NCI-H524 treated with DMSO at 0.1 percent for 48 hours (cell line): Measurements from ENCODE around the gene MTFMT.
A peak's percentile ranks its signal among the peaks of the same experiment; 100 is the strongest.
"Not testable (repeated sequence)": the region's sequence is repeated elsewhere in the genome, so short reads cannot be mapped to it uniquely, and the experiment has no call there.

ENCODE experiments used
- DNase-seq: peaks from one replicate; lab custom pipeline; 2025; lab: John Stamatoyannopoulos, UW

The MTFMT gene

DNA sequence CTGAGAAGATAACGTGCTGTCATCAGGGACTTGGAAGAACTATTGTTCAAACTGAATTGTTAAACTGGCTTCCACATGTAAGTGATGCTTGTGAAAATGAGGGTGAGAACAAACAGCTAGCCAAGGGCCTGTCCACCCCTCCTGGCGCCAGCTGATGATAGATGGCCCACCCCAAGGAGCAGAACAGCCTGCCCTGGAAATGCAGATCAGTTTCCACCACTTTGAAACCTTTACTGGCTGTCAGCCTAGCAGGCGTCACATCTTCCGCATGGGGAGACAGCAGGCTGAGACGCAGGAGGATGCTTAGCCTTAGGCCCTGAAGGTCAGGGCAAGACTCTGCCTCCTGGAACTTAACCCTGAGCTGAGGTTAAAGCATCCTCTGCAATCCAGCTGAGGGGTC is 9.4 kb upstream of the MTFMT start:
- DNase-seq, result no peak

DNA sequence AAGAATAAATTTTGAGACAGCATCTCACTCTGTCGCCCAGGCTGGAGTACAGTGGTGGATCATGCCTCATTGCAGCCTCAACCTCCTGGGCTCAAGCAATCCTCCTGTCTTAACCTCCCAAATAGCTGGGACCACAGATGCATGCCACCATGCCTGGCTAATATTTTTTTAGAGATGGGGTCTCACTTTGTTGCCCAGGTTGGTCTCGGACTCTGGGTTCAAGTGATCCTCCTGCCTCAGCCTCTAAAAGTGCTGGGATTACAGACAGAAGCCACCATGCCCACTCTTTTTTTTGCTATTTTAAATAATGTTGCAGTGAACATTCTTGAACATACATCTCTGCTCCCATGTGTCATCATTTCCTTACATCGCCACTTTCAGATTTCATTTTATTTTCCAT is 9.0 kb upstream of the MTFMT start:
- DNase-seq, result no peak

DNA sequence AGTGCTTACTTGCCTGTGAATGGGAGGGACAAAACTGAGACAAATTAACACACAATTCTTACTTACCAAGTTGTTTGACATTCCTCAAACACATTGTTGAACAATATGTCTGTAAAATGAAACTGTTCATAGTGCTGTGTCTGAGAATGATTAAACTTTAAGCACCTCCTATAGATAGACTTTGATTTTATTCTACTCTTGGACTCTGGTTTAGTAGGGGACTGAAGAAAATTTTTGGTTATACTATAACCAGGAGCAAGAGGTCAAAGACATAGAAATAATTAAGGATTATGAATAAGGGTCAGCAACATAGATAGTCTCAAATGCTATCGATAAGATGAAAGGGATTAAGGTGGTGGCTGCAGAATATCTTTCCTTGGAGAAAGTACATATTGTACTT is 7.9 kb upstream of the MTFMT start:
- DNase-seq, result no peak

DNA sequence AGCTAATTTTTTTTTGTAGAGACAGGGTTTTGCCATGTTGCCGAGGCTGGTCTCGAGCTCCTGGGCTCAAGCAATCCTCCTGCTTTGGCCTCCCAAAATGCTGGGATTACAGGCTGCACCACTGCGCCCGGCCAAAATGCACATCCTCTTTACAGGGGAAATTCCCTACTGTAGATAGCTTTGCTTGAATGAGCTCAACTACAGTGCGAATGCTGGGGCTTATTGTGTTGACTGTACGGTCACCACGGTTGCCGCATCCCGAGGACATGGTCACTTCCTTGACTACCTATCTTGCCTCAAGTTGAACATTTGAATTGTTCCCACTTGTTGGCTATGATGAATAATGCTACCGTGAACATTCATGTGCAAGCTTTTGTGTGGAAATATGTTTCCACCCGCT is 5.3 kb upstream of the MTFMT start:
- DNase-seq, result no peak

DNA sequence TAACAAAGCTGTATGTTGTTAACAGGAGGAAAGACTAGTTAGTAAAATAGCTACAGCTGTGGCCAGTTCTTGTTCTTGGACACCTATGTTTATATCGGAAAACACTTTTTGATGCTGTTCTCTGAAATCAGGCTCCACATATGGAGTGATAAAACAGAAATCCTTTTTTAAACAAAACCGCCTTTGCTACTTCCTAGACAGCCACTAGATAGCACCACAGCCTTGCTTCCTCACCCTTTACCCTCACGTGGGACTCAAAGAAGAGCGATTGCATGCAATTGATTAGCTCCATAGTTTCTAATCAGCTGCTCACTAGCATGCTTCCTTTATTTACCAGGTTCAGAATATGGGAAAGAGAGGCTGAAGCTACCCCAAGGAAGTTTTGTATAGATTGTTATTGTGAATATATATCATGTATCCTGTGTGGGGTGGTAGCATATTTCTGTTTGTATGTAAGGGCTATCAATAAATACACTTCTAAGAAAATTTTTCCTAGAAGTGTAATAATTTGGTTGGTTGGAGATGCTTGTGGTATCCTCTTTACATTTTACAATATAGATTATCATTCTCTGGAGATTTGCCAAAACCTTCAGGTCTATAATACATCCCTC is 4.3 kb upstream of the MTFMT start:
- DNase-seq, result peak; percentile 8

DNA sequence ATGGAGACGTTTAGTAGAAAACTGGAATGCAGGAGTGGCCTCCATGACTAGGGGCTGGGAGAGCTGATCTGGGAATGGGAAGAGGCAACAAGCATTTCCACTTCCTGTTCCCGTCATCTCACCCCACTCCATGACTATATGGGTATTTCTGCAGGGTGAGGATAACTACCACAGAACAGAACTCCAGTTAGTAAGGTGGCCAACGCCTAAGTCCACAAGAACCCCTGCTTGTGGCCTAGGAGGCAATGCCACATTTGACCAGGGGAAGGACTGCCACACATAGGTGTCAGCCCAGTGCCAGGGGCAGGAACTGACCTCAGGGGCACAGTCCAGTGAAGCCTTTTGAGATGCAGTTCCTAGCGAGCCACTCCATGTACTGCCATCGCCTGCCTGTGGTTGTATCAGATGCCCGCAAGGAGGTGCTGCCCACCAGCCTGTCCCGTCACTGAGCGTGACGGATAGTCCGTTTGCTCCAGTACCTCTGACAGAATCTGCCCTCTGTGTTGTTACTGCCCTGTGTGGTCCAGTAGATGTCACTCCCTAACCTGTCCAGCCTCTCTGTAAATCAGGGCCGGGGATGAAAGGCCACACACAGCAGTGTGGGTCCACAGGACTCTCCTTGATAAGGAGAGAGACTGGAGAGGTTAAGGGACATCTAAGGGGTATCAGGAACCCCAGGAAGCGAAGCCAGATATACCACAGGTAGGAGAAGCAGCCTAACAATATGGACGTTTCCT is 3.5 kb upstream of the MTFMT start:
- DNase-seq, result peak; percentile 77

DNA sequence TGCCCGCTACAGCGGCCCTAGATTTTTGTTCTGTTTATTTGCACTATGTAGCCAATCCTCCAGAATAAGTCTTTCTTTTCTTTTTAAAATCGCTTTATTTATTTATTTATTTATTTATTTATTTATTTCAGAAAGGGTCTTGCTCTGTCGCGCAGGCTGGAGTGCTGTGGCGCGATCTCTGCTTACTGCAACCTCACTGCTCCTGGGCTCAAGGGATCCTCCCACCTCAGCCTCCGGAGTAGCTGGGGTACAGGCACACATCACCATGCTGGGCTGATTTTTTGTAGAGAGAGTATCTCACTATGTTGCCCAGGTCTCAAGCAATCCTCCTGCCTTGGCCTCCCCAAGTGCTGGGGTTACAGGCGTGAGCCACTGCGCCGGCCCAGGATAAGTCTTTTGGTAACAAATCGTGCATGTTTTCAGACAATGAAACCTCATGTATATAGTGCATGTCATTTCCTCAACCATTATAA is 333 bp upstream of the MTFMT start:
- DNase-seq, result no peak

DNA sequence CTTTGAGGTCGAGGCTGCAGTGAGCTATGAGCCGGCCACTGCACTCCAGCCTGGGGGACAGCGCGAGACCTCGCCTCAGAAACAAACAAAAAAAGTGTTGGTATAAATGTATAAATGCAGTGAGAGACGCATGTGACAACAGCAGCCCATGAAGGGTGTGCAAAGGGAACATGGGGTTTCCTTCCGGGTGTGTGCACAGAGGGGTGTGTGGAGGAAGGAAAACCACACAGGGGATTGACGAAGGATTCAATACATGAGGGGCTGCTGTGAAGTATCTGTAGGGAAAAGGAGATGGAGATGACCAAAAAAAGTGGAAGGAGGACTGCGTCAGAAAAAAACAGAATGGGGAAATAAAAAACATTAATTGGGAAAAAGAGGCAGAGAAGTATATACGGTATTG is 1.1 kb downstream of the MTFMT start:
- DNase-seq, result no peak

DNA sequence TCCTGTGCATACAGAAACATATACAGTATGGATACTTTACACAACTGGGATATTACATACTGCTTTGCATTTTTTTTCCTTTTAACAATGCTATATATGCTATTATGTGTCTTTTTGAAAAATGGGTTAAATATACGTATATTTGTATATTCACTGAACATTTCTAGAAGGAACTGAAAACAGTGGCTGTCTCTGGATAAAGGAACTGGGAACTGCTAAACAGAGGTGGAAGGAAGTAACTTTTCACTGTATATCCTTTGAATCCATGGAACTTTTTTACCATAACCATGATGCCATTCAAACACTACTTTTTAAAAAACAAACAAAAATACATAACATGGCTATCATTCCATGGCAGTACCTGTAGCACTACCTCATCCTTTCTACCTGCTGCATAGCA is 1.8 kb downstream of the MTFMT start:
- no peak for DNase-seq

DNA sequence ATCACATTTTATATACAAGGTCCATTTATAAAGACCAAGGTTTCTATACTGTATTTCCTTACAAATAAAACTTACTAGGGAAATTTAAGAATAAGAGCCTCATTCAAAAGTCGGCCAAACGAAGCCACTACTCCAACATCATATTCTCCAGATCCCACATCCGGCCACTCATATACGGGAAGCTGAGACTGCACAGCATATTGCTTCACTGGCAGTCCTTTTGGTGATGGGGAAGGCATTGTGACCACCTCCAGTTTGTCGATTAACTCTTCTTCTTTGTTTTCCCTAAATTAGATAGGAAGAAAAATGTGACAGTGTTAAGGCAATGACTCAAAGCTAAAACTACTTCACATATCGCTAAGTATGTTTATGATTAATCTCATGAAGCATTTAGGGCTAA is 2.7 kb downstream of the MTFMT start:
- DNase-seq, result no peak

DNA sequence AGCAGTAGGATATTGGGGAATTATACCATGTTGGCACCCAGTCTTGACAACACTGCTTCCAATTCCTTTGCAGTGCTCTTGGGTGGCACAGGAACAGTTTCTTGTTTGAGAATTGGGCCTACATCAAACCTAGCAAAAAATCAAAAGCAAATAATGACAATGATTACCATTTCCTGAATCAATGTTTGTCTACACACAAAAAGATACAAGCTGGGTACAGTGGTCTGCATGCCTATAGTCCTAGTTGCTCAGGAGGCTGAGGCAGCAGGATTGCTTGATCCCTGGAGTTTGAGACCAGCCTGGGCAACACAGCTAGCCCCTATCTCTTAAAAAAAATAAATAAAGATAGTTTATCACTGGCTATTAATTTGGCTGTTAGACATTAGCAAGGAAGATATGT is 8.0 kb downstream of the MTFMT start:
- DNase-seq, result no peak

DNA sequence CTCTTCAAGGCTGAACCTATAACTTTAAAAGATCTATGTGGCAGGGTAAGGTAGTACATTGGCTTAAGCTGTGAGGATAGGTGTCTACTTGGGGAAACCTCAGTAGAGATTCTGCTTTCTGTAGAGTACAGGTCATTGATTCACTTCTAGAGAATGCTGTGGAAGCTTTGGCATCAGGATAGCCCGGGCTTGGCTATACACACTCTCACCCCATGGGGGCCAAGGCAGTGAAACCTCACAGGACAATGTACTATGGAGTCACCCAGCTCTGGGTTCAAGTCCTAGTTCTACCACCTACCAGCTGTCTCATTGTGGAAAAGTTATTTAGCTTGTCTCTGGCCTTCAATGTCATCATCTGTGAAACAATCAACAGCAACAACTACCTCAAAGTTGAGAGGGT is 9.0 kb downstream of the MTFMT start:
- DNase-seq, result no peak

DNA sequence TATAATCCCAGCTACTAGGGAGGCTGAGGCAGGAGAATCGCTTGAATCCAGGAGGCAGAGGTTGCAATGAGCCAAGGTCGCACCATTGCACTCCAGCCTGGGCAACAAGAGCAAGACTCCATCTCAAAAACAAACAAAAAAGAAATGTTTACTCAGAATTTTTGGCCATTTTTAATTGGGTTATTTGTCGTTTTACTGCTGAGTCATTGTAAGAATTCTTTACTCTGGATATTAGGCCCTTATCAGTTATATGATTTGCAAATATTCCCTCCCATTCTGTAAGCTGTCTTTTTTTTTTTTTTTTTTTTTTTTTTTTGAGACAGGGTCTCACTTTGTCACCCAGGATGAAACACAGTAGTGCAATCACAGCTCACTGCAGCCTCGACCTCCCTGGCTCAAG is 18.2 kb downstream of the MTFMT start:
- DNase-seq, result not testable (repeated sequence)

DNA sequence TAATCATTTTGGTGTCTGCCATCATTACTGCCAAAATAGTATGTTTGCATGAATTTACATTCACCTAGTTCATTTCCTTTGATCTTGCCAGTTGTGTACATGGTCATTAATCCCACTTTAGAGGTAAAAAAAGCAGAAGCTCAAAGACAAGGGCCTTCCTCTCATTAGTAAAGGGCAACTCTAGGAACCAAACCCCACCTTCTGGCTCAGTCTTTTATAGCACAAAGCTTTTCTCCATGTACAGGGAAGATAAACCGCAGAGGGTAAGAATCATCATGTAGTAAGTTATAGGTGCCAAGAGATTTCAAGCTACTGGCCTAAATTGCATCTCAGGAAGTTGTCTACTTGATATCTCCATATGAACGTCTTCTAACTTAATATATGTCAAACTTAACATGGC is 20.5 kb downstream of the MTFMT start:
- no peak for DNase-seq

DNA sequence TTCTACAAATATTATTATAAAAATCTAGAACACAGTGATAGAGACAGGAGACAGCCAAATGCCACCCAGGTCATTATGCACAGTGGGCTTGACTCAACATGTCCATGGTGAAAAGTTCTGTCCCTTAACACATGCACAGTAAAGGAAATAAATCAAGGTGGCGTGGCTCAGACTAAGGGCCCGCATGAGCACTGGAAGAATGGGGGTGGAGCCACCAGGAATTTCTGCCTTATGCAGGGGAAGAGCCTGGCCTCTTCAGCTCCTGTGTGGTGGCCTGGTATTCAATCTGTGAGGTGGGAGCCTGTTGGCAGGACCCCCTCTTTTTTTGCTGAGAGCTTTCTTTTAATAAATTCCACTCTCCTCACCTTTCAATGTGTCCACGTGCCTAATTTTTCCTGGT is 22.6 kb downstream of the MTFMT start:
- DNase-seq, result no peak

DNA sequence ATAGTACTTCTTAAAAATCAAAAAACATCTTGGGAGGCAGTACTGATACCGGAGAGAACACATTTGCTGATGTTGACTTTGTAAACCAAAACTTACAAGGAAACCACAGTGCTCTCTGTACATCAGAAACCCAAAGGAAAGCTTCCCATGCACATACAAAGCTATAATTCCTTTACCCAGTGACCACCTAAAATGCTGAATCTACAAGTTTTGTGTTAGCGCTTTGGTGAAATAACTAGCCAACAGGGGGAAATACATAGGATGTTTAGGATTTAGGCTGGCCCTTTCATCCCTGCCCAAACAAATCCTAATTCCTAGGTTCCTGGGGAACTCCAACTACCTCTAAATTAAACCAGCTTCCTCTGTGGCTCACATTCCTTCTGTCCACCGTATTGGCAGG is 24.4 kb downstream of the MTFMT start:
- DNase-seq, result no peak

DNA sequence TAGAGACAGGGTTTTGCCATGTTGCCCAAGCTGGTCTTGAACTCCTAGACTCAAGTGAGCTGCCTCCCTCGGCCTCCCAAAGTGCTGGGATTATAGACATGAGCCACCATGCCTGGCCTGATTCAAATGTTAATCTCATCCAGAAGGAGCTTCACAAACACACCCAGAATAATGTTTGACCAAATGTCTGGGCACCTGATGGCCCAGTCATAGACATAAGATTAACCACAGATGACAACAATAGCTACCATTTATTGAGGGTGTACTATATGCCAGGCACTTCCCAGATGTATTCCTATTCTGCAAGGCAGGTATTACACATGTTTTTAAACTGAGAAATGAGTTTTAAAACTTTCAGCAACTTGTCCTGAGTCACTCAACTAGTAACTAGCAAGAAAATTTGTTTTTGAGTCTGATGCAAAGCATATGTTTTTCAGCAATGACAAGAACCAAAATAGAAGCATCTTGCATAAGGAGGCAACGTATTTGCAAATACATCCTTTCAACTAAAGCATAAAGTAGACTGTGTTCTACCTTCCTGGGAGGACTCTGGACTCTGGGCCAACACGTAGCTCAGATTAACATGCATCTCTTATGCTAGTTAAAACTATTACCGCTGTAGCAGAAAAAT is 31.6 kb downstream of the MTFMT start:
- no peak for DNase-seq

DNA sequence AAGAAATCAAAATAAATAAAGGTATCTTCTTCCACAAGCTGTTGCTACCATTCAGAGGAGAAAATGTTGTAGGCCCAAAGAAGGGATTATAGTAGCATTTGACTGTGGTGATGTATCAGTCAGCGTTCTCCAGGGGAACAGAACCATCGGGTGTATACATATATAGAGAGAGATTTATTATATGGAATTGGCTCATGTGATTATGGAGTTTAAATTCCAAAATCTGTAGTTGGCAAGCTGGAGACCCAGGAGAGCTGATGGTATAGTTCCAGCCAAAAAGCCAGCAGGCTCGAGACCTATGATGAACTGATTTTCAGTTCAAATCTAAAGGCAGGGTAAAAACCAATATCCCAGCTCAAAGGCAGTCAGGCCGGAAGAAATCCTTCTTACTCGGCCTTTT is 32.4 kb downstream of the MTFMT start:
- DNase-seq, result no peak

DNA sequence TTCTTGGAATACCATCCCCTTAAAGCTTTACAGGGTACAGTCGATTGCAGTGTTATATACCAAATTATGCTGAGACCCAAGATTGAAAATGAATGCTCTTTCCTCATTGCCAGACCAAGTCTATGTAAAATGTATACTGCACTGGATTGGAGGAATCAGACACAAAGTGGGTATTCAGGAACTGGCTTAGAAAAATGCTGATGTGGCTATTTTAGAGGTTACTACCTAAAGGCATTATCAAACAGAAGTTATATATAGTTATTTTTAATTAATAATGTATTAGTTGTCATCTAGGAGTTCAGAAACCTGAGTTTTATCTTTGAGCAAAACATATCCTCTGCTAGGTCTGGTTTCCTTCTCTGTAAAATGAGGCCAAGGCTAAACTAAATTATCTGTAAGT is 36.1 kb downstream of the MTFMT start:
- DNase-seq, result no peak

DNA sequence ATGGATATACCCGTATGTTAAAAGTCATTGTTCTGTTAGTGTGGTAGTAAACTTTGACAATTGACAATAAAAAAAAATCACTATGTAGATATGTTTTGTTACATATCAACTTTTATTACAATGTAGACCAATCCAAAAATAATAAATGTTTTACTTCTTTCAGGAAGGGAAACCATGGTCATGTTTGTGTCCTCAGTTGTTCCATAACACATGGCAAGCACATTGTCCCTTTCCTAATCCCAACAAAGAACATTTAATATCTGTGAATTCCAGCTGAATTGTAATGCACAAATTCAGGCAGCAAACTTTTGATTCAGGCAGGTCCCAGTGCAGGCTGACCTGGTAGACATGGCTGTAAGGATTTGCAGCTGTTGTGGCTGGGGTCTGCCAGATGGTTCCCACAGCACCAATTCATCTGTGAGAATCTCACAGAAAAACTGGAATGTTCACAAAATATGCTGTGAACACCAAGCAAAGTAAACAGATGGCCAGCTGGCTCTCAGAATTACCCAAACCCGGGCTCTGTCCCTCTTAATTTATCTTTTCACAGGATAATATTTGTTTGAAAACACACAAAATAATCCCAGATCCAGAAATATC is 37.8 kb downstream of the MTFMT start:
- DNase-seq, result peak; percentile 22

DNA sequence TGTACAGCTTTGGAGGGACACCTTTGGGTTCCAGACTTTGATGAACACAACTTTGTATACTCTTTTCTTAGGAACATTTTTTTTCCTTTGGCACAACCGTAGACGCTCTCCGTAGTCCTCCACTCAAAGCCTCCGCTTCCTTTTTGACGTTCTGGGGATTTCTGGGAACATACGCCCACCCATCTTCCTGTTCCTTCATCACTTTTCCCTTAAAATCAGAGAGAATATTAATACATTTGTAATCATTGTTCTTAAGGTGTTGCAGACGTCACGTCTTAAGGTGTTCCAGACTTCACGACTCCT is 39.3 kb downstream of the MTFMT start:
- DNase-seq, result no peak

DNA sequence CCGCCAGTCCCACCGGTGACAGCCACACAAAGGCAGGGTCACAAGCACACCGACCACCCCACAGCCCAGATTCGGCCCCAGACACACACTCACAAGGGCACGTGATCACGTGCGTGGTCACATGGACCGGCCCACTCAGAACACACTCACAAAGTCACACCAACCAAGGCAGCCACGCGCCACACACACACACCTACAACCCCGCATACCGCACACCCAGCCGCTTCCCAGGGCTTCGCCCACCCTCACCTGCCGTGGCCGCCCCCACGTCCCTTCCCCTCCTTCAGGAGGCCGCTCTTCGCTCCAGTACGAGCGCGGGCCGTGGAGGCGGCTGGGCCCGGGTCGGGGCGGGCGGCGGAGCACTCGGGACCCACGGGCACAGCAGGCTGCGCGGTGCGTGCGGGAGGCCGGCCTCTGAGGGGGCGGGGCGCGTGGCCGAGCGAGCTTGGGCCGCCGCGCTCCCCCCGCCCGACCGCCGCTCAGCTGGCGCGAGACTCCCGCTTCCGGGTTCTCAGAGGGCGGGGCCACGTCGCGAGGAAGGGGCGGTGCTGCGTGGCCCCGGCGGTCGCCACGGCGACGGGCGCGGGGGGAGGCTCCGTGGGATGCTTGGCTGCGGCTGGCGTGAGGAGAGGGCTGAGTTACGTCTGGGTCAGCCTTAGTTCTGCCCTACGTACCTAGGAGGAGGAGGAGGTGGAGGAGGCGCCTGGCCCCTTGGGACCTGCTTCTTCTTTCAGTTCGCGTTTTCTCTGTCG is 39.8 kb downstream of the MTFMT start, which contains the start of gene SPG21:
Gene SPG21 (minus strand): TSS at position 499 of the 752 bp plus-strand sequence. CDS start 6,345 bp downstream, outside the sequence.
- DNase-seq, result peak; percentile 73
